Embryonic facial prominence (tissue), 1 donor: ENCODE data around the gene UGT2B28.
"Not testable (repeated sequence)": the region's sequence is repeated elsewhere in the genome, so short reads cannot be mapped to it uniquely, and the experiment has no call there.

Source experiments
- DNase-seq: peaks from one replicate; pipeline ENCODE4 v3.0.0-alpha.2; 2016; ENCODE audit errors: extremely low spot score

Gene UGT2B28

GRCh38 chr4:69343558-69344420 lies 63.5 kb downstream of the UGT2B28 start:
- DNase-seq = not testable (repeated sequence)
